ENCODE data around the gene NDUFA5.

DNA sequence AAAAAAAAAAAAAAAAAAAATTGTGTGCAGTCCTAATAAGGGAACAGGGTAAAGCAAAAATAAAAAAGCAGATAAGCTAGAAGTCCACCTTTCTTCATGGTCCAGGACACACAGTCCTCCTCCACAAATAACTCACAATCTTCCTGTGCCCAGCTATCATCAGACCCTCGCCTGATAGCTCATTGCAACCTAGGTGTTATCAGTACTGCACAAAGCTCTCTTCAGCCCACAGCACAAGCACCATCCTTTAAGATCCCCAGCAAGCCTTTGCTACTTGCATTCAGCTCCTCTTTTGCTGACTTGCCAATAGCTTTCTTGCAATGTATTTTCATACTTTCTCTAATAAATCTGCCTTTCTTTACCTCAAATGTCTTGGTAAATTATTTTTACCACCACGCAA, 5.0 kb downstream of the NDUFA5 start:
- TF ChIP-seq, protein P1, sequence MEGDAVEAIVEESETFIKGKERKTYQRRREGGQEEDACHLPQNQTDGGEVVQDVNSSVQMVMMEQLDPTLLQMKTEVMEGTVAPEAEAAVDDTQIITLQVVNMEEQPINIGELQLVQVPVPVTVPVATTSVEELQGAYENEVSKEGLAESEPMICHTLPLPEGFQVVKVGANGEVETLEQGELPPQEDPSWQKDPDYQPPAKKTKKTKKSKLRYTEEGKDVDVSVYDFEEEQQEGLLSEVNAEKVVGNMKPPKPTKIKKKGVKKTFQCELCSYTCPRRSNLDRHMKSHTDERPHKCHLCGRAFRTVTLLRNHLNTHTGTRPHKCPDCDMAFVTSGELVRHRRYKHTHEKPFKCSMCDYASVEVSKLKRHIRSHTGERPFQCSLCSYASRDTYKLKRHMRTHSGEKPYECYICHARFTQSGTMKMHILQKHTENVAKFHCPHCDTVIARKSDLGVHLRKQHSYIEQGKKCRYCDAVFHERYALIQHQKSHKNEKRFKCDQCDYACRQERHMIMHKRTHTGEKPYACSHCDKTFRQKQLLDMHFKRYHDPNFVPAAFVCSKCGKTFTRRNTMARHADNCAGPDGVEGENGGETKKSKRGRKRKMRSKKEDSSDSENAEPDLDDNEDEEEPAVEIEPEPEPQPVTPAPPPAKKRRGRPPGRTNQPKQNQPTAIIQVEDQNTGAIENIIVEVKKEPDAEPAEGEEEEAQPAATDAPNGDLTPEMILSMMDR (IDR thresholded peaks at IDR 0.05) = no peak
- TF ChIP-seq POLR2AphosphoS5 (IDR thresholded peaks at IDR 0.05) = no peak
- TF ChIP-seq POLR2A (IDR thresholded peaks at IDR 0.05) = no peak
